Skin epidermis (tissue), 12 donors: ENCODE results near the gene FAM107B.

ENCODE experiments used
- H3K27ac ChIP-seq, 21 experiments: fragments of 200-600 bp; sonication (generic) in 11 of 21; one replicate each; pipeline ENCODE4 v1.5.0; 2020; ENCODE audit warnings: mild to moderate bottlenecking in 3 of 21, inconsistent platforms in 2 of 21, moderate library complexity in 2 of 21
- H3K4me3 ChIP-seq, 7 experiments: fragments of 200-600 bp; sonication (generic) in 2 of 7; one replicate each; pipeline ENCODE4 v1.5.0; 2020; ENCODE audit warnings: inconsistent platforms in 2 of 7, mild to moderate bottlenecking in 2 of 7, moderate library complexity in 1 of 7

FAM107B gene

DNA sequence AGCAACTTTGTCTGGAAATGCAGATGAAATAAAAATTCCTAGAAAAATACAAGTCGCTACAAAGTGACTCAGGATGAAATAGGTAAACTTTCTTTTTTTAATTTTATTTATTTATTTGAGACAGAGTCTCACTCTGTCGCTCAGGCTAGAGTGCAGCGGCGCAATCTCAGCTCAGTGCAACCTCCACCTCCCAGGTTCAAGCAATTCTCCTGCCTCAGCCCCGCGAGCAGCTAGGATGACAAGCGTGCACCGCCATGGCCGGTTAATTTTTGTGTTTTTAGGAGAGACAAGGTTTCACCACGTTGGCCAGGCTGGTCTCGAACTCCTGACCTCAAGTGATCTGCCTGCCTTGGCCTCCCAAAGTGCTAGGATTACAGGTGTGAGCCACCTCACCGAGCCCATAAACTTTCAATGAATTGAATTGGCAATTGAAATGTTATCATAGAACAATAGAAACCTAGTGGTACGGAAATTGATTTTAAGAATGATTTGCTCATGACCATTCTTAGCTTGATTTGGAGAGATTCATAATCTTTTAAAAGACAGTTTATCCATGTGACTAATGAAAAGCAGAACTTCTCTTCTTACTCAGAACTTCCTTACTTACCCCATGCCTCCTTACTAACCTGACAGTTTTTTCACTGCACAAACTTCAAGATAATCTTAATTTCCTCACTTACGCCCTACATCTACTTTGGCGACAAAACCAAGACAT, 161.7 kb downstream of the FAM107B start:
- H3K27ac ChIP-seq = no peak overlapping the region

GRCh38 chr10:14611968-14612693, 162.6 kb downstream of the FAM107B start:
- H3K27ac ChIP-seq = no peak overlapping the region

More for the DNA sequence above, 161.7 kb downstream of the FAM107B start:
- H3K4me3 ChIP-seq = no peak overlapping the region

DNA sequence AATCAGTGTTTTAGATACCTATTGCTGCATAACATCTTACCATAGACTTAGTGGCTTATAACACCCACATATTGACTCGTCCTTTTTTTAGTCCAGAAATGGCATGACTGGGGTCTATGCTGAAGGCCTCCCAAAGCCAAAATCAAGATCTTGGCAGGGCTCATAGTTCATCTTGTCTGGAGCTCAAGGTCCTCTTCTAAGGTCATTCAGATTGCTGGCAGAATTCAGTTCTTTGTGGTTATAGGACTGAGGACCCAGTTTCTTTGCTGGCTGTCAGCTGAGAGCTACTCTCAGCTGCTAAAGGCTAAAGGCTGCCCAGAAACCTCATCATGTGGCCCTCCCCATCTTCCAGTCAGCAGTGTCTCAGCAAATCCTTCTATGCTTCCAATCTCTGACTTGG, 165.5 kb downstream of the FAM107B start:
- Histone ChIP-seq H3K27ac (no peak overlapping the region), H3K4me3 (no peak overlapping the region)

More at GRCh38 chr10:14611968-14612693, 162.6 kb downstream of the FAM107B start:
- no peak overlapping the region for H3K4me3 ChIP-seq

- H3K27ac ChIP-seq = peak overlapping the region in 1 of 21 experiments; percentile 31
- no peak overlapping the region for H3K4me3 ChIP-seq
Measured at GRCh38 chr10:14608381-14609001, 166.2 kb downstream of the FAM107B start.

GRCh38 chr10:14606633-14607032, 168.1 kb downstream of the FAM107B start:
- H3K4me3 ChIP-seq = no peak overlapping the region
- no peak overlapping the region for H3K27ac ChIP-seq

- peak overlapping the region in 11 of 21 experiments; percentile 29 to 88 (median 80) for H3K27ac ChIP-seq
Measured at GRCh38 chr10:14605231-14605925, 169.3 kb downstream of the FAM107B start.

DNA sequence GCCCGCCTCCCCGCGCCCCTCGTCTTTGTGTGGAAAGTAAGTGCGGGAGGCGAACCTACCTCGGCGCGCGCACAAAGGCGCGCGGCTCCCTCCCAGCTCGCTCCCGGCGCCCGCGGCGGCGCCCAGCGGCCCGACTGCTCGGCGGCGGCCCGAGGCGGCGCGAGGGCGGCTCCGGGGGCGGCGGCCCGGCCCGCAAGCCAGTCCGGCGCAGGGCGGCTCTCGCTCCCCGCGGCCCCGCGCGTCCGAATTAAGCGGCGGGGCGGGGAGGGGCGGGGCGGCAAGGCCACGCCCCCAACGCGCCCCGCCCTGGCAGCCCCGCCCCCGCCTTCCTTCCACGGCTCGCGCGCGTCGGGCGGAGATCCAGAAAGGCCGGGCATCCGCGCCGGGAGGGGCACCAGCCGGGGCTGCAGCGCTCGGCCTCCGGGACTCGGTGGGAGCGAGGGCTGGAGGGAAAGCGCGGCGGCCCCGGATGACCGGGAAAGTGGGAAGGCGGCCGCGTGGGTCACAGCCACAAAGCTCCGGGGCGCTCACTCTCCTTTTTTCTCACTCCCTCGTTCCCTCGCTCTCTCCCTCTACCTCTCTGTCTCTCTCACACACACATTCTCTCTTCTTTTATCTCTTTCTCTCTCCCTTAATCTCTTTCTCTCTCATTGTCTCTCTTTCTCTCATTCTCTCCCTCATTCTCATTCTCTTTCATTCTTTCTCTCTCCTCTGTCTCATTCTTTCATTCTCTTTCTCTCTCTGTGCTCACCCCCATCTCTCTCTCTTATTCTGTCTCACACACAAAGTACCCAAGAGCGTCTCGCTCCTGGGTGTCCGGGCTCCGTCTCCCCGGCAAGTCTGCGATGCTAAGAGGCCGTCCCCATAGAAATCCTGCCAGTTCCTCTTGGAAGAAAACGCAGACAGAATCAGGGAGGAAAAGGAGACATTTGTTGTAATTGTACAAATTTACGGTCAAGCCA, 170.2 kb downstream of the FAM107B start:
- Histone ChIP-seq H3K4me3 (peak overlapping the region; percentile 42 to 64 (median 55)), H3K27ac (peak overlapping the region in 20 of 21 experiments; percentile 29 to 88 (median 76))

More at GRCh38 chr10:14605231-14605925, 169.3 kb downstream of the FAM107B start:
- peak overlapping the region in 6 of 7 experiments; percentile 42 to 63 (median 55) for H3K4me3 ChIP-seq

GRCh38 chr10:14603534-14604102, 171.1 kb downstream of the FAM107B start:
- peak overlapping the region; percentile 41 to 64 (median 55) for H3K4me3 ChIP-seq
- peak overlapping the region in 17 of 21 experiments; percentile 2 to 88 (median 68) for H3K27ac ChIP-seq

DNA sequence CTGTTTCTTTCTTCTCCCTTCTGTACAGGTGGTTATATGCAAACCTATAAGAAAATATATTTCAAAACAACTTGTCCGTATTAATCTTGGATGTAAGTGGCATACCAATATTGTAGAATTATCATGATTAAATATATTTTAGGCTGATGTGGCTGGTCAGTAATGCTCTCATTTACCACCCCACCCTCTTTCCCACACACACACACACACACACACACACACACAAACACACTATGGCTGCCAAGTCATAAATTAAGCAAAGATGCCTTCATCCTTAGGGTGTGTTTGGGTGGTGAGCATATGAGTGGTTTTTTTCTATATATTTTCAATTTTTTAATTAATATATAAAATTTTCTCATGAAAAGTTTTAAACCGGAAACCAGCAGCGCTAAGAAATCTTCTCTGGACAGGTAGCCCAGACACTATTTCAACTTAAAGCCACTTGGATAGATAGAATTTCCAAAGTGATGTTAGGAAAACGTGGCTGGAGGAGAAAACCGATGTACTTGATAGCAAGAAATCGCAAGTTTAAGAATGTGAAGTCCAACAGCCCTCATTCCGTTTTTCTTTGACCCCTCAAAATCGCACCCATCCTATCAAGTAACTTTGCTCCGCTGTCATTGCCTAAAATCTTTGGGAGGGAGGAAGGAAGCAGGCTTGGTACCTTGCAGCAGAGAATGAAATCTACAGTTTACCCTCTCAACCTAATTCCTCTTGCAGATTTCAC, 171.7 kb downstream of the FAM107B start:
- H3K4me3 ChIP-seq = peak overlapping the region; percentile 41 to 64 (median 55)
- H3K27ac ChIP-seq = peak overlapping the region in 14 of 21 experiments; percentile 13 to 88 (median 66)

DNA sequence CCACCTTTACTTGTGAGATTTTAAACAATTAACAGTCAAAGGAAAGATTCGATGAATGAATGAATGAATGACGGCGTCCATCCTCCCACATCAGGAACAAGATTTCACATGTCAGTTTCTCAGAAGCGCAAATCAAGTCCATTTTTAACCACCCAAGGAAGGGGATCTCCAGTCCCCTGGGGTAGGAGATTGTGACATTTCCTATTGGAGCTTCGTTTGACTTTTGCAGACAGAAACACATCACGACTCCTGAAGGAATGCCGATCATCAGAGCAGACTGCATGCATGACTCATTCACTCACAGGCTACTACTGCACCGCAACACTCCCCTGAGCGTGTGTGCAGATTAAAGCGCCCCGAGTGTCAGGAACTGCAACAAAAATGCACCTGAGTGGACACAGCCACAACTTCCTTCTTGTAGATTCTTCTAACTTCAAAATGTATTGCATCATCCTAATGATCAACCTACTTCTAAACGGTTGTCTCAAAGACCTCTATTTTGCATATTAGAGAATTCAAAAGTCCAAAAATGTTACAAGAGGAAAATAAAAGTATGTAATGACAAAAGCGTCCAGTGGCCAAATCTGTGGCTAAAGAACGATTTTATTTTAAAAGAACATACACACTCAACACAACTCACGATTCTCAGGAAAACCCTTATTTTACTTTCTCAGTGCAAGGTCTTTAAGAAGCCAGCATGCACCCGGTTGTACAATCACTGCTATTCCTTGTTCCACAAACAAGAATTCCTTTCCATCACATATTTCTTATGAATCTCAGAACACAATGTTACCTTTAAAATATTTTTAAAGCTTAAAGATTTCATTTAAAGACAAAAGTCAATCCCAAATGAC, 172.6 kb downstream of the FAM107B start:
- peak overlapping the region in 3 of 7 experiments; percentile 41 to 63 (median 63) for H3K4me3 ChIP-seq
- H3K27ac ChIP-seq = peak overlapping the region in 4 of 21 experiments; percentile 25 to 88 (median 46)

DNA sequence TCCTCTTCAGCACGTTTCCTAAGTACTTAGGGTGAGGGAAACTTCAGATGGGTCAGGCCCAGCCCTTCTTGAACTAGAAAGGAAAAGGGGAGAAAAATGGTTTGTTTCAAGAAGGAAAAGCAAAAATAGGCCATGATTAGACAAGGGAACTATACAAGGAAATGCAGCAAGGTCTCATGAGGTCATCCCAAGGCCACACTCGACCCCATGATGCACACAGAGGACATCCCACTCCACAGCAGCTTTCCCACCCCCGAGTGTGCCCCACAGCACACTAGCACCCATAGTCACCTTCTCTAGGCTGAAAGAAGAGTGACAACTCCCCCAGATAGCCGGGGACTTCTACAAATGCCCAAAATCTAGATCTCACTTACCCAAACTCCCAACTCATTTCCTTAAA, 173.4 kb downstream of the FAM107B start:
- peak overlapping the region in 2 of 21 experiments; percentile 9 to 25 for H3K27ac ChIP-seq

DNA sequence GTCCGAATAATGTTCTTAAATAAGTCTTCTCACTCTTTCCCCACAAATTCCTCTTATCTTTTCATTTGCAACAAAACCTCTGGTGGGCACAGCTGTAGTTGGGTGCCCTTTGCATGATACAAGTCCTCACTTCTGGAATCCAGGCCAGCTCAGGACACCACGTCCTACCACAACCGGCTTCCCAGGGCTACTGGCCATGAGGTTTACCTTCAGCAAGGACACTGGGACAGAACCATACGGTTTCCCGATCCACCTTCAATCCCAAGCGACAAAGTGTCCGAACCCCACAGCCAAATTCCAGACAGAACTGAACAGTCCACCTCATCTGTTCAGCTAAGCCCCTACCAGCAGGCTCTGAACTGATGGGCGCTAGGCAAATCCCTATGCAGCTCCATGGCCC, 174.6 kb downstream of the FAM107B start:
- H3K27ac ChIP-seq = no peak overlapping the region
- H3K4me3 ChIP-seq = no peak overlapping the region

More for the DNA sequence above, 173.4 kb downstream of the FAM107B start:
- H3K4me3 ChIP-seq = peak overlapping the region in 2 of 7 experiments; percentile 9 to 63

- no peak overlapping the region for H3K27ac ChIP-seq
- no peak overlapping the region for H3K4me3 ChIP-seq
Measured at GRCh38 chr10:14598809-14599764, 175.6 kb downstream of the FAM107B start.

DNA sequence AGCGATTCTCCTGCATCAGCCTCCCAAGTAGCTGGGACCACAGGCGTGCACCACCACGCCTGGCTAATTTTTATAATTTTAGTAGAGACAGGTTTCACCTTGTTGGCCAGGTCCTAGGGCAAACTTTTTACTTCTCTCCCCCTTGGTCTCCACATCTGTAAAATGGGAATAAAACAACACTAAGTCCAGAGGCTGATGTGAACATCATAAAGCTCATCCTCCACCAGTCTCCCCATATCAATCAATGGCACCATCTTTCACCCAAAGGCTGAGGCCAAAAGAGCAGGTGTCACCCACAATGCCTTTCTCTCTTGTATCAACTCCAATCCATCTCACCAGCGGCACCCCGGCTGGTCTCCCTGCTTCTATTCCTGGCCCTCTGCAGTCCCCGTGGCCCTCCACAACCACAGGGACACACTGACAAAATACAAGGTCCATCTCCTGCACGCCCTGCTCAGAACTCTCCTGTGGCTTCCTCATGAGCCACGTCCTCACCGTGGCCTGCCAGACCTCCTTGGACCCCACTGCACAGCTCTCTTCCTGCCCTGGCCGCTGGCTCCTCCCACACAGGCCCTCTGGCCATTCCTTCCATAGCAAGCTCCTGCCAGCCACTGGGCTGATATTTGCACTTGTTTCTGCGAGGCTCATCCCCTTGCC, 179.0 kb downstream of the FAM107B start:
- no peak overlapping the region for H3K27ac ChIP-seq

More for the DNA sequence above, 179.0 kb downstream of the FAM107B start:
- no peak overlapping the region for H3K4me3 ChIP-seq
